ENCODE results near the gene CHI3L2.

The CHI3L2 gene, protein sequence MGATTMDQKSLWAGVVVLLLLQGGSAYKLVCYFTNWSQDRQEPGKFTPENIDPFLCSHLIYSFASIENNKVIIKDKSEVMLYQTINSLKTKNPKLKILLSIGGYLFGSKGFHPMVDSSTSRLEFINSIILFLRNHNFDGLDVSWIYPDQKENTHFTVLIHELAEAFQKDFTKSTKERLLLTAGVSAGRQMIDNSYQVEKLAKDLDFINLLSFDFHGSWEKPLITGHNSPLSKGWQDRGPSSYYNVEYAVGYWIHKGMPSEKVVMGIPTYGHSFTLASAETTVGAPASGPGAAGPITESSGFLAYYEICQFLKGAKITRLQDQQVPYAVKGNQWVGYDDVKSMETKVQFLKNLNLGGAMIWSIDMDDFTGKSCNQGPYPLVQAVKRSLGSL

DNA sequence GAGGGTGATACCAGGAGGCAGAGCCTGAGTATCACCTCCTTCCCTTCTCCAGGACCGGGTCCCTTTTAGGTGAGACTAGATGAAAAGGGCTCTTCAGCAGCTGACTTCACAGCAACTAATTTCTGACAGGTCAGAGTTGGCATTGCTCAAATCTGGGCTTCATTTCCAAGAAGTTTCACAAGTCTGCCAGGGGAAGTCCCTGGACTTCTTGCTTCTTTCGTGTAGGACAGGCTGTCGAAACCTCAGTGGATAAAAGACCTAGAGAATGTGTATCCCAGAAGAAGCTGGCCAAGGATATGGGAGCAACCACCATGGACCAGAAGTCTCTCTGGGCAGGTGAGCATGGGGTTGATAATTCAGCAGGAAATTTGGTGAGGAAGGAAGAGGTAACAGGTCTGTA lies at the start of gene CHI3L2:
Gene CHI3L2, plus strand, starts transcription at position 280 of the 400 bp plus-strand sequence. Its CDS starts 17 bp downstream, at position 297.
- no peak for DNase-seq

DNA sequence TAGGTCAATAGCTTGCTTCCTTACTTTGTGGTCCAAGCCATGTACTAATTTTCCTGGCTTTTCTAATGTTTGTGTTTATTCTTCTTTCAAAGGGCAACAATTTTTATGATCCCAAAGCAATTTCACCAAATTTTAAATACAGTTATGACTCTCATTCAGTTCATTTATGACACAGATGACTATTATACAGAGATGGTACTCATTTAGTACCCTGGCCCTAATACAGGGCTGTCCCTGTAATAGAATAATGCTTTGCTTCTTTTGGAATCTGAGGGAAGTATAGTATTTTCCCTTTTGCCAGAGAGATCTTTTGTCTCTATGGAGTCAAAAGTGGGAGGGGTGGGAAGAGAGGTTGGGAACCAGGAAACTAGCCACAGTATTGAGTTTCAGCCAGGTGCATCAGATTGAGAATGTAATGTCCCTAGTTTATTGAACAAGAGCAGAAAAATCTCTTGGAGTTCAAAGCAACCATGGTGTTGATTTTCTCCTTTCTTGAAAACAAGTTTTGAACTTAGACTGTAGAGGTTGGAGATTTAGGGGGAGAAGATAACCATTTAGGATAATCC lies 47.5 kb upstream of the CHI3L2 start:
- no peak for DNase-seq

DNA sequence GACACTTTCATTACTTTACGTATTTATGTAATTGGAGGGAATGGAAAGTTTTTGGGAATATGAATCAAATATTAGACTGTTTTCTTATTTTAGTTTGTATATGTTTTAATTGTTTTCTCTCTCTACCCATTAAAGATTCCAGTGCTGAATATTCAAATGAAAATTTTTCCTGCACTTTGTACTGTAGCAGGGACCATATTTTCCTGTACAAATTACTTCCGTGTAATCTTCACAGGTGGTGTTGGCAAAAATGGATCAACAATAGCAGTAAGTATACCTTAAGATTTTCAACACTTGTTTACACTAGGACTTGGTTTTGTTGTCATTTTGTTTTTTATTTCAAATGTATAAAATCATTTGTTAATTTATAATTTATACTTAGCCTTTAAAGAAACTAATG lies 45.5 kb upstream of the CHI3L2 start:
- no peak for DNase-seq

DNA sequence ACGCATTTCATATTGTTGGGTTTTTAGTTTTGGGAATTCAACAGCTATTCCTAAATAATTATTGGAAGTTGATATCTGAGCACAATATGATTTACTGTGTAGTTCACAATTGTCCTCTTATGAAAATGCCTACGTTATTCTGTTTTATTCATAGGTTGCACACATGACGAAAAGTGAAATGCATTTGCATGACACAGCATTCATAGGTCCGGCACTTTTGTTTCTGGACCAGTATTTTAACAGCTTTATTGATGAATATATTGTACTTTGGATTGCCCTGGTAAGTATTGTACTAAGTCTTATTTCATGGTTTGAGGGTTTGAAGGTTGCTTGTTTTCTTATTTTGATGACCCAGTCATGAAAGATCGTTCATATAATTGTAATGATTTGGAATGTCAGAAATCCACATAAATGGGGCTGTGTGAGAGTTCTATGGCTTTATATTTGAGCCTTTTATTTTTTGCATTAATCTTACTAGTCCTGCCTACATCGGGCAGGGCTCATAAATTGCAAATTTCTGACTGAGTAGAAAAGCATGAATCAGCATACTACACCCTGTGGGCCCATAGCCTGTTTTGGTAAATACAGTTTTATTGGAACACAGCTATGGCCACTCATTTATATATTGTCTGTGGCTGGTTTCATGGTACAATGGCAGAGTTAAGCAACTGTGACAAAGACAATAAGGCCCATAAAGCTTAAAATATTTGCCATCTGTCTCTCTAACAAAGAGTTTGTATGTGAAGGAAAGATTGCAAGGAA lies 44.0 kb upstream of the CHI3L2 start:
- no peak for DNase-seq

DNA sequence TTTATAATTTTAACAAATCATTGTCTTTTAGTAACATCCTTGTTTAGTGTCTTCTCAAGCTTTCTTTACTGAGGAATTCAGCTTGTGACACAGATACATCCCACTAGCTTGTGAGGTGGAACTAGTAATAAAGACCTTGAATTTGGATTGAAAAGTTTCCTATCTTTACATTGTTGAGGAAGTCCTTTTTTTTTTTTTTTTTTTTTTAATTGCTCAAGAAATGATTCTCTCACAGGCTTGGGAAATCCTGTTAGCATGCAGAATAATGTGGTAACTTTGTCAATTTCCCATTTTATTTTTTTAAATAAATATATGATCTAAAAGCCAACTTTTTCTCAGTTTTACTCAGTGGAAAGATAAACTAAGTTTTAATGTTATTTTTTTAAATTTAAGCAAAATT lies 42.9 kb upstream of the CHI3L2 start:
- DNase-seq, result no peak

DNA sequence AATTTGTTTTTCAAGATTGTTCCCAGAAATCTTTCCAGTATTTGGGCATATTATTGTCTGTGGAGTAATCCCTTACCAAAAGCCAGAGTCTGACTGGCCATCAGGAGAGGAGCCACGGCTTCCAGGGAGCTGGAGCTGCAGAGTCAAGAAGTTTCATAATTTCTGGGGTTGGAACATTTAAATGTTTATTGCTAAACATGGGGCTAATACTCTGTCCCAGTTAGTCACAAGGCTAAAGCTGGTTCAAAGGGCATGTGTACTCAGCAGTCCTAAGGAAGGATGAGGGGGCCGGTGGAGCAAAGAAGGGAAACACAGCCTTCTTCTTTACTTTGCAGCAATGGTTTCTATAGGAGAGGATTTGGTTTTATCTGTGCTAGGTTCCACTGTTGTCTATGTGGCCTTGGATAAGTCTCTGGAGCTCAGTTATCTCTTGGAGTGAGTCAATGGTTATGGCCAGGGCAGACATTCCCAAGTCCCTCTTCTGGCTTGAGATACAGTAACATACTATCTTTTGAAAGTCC lies 36.5 kb upstream of the CHI3L2 start:
- no peak for DNase-seq

DNA sequence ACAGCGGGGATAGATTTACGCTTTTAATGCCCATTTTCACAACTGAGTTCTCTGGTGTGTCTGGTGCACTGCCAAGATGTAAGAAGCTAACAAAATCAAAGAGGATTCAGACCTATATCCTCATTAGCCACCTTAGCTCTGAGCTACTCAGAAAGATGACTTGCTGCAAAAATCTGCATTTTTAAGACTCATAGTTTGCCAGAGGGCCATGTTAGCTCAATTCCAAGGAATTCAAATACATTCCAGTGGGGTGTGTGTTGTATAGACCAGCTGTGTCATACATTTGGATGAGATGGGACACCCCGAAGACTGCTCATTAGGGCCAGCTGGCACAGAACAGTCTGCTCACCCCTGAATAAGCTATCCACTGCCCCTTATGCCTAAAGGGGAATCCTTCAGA lies 36.0 kb upstream of the CHI3L2 start:
- DNase-seq, result no peak

DNA sequence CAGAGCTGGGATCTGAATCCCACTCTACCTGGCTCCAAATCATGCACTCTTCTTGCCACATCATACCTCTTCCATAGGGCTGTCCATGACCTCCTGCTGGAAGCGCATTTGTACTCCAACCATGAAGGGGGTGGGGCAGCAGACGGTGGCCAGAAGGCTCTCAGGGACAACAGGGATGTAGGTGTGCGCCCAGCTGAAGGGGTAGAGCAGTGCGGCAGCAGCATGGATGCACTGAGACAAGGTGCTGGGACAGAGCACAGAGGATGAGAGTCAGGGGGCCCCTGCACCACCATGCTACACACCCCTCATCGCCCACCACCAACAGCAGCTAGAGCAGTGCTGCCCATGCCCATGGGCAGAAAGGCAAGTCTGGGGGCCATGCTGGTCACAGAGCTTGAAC lies 35.4 kb upstream of the CHI3L2 start:
- DNase-seq, result no peak

DNA sequence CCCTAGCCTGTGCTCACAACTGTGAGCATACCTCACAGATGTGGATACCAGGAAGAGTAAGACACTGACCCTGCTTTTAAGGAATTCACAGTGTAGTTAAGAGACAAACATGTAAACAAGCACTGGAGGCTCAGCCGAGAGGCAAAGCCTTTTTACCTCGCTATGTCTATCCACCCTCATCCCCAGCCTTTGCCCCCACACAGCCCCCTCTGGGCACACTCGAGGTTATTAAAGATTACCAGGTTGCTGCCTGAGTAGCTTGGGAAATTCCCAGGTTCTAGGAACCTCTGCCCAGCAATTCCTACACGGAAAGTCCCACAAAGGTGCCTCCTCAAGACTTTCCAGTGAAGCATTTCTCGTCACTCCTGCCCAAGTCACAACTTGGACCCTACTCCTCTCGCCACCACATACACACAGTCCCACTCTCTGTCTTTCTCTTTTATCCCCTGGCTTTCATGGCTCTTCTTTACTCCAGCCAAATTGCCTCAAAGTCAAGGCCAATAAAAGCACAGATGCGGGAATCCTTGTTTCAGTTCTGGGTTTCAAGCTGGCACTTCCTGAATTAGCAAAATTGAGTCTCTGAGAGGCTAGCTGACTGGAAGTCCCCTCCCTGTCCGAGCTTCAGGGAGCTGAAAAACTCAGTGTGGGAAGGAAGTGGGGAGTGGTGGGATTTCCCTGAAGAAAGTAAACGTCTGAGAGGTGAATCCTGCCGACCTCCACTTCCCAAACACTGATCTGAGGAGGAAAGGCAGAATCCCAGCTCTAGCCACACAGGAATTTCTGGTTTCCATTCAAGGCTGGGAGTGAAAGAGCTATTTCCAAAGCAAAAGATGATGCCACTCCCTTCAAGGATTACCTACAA lies 34.6 kb upstream of the CHI3L2 start:
- no peak for DNase-seq

DNA sequence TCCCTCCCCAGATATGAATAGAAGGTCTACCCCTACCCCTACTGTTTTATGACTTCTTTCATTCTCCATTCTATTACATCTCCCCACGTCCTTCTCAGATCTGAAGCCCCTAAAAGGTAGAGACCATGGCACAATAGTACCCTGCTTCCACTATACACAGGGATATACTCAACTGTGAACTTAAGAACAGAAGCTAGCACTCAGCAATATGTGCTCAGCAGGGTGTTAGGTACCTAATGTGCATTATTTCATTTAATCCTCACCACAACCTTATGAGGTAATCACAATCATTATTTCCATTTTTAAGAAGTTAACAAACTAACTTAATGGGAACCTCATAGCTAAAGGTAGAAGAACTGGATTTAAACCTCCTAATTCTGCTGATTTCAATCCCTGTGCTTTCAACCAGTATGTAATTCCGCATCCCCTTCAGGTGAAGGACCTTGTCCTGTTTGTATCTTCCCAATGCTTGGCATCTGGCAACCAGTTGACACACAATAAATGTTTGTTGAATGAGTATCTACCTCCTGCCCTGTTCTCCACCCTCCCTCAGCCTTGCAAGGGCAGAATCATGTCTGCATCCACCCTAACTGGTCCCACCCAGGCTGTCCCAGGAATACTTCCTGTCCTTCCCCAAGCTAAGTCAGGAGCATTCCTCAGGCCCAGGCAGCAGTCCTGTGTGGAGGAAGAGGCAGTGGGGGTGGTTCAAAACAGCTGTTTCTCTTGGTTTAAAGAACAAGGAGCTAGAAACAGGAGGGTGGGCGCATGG lies 33.6 kb upstream of the CHI3L2 start:
- no peak for DNase-seq

DNA sequence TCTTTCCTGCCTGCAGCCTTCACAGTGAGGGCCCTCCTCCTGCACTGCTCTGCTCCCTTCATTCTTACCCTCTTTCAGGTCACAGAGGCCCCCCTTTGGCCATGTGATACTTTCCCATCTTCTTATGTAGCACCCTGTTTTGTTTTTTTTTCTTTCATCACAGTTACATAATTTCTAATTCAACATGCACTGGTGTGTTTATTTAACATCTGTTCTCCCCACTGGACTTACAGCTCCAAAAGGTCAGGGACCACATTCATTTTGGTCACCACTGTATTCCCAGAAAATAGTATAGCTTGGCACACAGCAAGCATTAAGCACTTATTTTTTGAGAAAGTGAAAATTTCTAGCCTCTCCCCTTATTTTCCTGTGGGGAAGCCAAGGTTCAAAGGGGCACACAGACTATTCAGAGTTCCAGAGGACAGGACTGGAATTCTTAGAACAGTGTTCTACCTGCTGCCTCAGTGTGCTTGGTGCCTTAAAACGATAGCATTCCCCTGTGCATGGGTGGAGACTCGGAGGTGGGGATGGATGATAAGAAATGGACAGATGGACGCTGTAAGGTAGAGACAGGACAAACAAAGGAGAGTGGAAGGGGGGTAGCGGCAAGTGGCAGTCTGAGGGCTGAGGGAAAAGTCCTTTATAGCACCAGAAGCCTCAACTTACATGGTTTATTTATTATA lies 32.4 kb upstream of the CHI3L2 start:
- DNase-seq, result no peak

DNA sequence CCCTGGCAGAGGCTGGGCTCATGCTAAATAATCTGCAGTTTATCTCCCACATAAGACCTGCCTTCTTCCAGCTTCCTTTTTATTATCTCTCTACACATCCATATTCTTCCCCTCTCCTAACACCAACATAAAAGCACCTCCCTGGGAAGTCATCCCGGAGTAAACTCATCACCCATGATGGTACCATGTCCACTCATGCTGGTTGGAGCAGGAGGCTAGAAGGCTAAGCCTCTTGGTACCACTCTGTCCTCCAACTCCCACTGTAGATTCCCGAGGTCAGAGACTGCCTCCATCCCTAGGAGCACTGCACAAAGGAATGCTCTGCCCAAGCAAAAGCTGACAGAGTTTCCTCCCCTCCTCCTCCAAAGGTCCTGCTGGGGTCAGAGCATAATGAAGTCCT lies 31.3 kb upstream of the CHI3L2 start:
- no peak for DNase-seq

DNA sequence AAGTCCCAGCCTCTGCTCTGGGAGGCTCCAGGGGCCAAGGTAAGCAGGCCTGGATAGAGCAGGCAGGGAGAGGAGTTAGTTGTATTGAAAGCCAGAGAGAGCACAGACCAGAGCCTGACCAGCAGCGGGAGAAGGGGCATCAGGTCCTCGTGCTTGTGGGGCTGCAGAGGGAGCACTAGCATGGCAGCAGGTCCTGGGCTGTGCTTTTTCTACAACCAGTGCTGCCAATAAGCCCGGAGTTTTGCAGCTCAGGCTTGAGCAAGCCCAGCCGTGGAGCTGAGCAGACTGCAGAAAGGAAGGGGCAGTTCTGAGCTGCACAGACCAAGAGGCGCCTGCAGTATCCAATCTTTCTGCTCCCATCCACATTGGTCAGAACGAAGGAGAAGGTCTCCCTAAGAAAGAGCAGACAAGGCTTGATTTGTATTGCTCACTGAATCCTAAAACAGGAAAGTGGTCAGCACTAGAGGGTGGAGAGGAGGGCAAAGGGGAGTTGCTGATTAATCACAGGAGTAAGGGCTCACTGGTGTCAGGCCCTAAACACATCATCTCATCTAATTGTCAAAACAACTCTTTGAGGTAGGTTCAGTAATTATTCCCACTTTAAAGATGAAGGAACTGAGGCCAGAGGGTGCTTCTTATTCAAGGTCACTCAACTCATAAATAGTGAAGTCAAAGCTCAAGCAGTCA lies 29.8 kb upstream of the CHI3L2 start:
- DNase-seq, result no peak

DNA sequence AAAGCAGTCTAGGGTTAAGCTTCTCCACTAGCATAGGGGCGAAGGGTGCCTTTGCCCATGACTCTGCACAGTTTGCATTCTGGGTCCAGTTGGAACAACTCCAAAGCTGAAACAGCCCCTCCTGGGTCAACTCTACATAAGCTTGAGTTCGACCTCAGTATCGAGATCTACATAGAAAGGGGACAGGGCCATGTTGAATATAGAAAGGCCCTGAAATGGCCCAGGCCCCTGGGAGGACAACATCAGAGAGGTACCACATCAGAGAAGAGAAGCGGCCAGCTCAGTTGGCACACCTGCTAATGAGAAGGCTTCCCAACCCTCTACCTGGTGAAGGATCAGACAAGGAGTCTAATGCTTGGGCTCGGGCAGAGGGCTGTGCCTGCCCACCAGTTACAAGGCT lies 28.7 kb upstream of the CHI3L2 start:
- DNase-seq, result no peak

DNA sequence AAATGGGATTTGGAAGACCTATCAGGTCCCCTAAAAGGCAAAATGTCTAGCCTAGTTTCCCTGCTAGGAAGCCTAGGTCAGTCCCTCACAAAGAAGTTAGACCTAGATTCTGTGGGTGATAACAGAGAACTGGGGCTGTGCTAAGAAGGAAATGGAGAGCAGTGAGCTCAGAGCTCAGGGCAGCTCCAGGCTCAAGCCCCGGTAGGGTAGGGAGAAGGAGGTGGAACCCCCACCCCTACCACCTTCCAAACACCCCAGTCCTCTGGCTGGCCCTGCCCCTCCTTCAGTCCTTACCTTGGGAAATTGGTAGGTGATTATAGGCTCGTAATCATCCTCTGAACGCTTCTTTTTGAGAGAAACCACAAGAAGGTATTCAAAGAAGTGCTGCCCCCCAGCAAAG lies 28.2 kb upstream of the CHI3L2 start:
- DNase-seq, result no peak

DNA sequence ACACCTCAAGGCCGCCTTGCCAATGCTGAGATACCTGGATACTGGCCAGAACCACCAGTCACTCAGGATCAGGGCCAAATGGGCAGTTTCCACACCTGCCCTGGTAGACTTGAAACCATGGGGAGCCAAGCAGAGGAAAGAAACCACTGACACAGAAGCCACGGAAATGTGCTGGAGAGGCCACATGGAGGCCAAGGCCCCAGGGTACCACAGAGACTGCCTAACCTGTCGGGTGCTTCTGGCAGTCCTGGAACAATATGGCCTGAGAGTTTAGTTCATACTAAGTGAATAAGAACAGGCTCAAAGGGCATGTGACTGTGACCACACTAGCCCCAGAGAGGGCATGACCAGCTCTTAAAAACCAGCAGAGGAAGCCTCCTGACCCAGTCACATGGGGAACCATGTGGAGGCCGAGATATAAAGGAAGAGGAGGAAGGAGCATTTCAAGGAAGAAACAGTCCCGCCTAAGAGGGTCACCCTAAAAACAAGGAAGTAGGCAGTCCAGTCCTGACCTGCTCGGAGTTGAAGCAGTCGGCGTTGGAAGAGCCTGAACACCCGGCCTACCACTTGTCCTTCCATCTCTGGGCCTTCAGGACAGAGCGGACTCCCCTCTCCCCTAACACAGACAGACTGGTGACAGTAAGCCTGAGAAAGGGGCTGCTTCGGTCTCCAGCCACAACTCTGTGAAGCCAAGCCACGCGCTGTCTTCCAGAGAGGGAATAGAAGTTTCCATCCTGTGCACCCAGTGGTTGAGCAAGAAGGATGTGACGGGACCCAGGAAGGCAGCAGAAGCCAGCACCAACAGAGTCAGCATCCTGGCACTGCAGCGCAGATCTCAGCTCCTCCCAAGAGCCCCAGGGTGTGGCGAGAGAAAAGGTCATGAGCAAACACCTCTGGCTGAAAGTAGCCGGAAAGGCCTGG lies 27.4 kb upstream of the CHI3L2 start, which contains the start of gene DENND2D:
Gene DENND2D, minus strand, starts transcription at position 766 of the 921 bp plus-strand sequence. Its CDS starts 187 bp downstream, at position 579.
- no peak for DNase-seq

DNA sequence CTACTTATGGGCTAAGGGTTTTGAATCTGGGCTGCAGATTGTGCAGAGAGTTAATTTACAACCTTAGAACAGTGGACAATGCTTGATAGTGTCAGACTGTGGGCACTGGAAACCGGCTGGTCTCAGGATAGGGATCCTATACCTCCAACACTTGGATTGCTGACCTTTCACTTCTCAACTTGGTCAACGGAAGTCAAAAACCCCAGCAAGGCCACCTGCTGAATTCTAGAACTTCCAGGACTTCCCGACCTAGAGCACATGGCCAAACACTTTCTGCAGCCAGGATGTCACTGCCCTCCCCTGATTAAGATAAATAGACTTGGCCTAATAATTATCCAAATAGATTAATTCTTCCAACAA lies 26.7 kb upstream of the CHI3L2 start:
- DNase-seq, result no peak

DNA sequence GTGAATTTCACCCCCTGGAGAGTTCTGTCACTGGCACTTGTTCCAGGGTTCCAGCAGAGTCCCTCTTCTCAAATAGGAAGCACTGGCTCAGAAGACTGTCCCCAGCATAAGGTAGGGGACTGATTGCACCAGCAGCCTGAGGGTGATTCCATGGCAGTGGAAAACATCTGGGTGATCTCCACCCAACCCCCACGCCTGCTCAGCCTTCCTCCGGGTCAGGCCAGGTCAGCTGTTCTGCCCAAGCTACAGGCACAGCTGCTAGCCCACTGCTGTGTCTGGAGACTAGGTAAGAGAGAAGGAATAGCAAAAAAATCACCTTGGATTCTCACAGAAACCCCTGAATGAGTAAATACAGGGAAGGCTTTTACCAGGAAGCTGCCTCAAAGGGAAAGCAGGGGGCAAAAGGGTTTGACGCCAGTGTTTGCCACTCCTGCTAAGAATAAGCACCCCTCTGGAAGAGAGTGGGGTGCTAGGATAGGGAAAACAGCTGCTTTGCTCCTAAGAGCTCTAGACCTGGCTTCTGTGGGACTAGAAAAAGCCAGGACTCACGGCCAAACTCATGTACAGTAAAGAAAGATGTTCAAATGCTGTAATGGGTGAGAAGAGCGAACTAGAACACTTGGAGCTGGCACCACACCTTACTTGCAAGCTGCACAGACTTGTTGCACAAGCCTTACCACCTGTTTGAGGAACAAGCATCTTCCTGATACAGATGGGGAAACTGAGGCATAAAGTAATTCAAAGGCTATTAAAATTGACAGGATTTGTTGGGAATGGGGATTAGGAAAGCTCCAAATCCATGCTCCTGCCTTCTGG lies 26.0 kb upstream of the CHI3L2 start:
- no peak for DNase-seq

DNA sequence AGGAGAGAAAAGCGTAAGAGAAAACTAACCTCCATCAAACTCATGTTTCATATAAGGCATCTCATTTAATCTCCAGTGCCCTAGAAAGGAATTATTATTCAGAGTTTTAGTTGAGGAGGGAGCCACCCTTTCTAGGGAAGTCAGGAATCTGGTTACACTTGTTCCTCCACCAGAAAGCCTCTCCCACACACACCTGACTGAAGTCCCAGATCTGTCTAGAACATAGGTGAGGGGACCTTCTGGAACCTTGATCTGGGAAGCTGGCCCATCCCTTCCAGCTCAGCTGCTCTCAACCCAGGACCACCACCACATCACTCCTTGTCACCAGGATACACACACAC lies 25.2 kb upstream of the CHI3L2 start:
- DNase-seq, result no peak

All from bone marrow (tissue), 2 donors.